ENCODE measurements around the gene NF1.
"Not testable (repeated sequence)": the region's sequence is repeated elsewhere in the genome, so short reads cannot be mapped to it uniquely, and the experiment has no call there.

NF1 gene

DNA sequence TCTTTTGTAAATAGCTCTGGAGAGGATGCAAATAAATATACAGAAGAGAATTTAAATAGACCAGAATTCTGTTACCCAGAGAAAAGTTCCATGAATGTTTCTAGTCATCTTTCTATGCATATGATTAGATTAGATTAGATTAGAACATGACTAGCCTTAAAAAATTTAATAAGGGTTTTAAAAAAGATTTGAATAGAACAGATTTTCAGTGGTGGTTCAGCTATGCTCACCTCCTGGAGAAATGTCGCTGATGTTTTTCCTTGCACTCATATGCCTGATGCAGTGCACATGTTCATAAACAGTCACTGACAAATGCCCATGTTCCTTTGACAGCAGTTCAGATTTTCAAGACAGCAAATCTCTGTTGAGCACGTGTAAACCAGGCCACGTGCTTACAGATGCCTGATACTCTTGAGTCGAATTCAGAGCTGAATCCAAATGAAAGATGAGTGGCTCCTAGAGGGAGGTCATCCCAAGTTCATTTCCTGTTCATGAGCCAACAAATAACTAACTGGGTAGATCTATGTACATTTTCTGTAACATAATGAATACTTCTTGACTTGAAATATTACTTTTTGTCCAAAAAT lies 276.8 kb downstream of the NF1 start:
- Histone ChIP-seq H3K36me3 (ENCODE audit: control insufficient read depth, insufficient read depth, low read length) (no peaks in the 10 kb centered on the region), H3K9ac (ENCODE audit: low read depth, low read length) (no peak overlapping the region), H3K9me3 (ENCODE audit: control insufficient read depth, insufficient read depth, low read length) (no peaks in the 10 kb centered on the region), H3K4me3 (ENCODE audit: low read depth, low read length) (no peak overlapping the region), H3K27me3 (ENCODE audit: control insufficient read depth, insufficient read depth, low read length) (no peaks in the 10 kb centered on the region), H3K4me1 (ENCODE audit: control insufficient read depth, insufficient read depth, low read length) (peaks cover under 1% of the 10 kb centered on the region)

DNA sequence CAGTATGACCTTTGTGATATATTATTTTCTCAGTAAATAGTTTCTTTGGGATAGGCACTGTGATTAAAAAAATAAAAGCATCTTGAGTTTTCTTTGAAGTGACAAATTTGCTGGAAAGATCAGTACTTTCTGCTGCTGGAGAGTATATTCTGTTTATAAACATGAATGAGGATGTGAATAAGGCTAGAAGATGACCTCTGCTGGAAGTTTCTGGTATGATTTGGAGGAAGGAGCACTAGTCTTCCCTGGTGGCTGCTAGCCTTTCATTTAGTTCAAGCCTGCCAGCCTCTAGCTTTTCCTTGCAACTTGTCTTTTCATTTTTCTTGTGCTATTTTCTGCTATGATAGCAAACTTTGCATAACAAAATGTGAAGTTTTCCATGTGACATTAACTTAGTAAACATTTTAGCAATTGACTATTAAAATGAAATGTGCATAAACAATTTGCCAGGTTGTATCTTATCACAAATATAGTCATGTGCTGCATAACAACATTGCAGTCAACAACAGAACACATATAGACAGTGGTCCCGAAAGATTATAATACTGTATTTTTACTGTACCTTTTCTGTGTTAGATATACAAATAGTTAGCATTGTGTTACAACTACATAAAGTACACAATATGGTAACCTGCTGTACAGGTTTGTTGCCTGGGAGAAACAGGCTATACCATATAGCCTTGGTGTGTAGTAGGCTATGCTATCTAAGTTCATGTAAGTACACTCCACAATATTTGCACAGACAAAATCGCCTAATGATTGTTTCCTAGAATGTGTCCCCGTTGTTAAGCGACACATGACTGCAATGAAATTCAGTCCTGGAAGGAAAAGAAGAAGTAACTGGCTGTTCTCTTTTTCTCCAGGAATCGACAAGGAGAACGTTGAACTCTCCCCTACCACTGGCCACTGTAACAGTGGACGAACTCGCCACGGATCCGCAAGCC lies 278.6 kb downstream of the NF1 start:
- no peak overlapping the region for H3K4me3 ChIP-seq (ENCODE audit: low read depth, low read length)
- no peaks in the 10 kb centered on the region for H3K36me3 ChIP-seq (ENCODE audit: control insufficient read depth, insufficient read depth, low read length)
- H3K9me3 ChIP-seq (ENCODE audit: control insufficient read depth, insufficient read depth, low read length) = no peaks in the 10 kb centered on the region
- H3K4me1 ChIP-seq (ENCODE audit: control insufficient read depth, insufficient read depth, low read length) = peaks cover 6% of the 10 kb centered on the region
- H3K27me3 ChIP-seq (ENCODE audit: control insufficient read depth, insufficient read depth, low read length) = no peaks in the 10 kb centered on the region
- H3K9ac ChIP-seq (ENCODE audit: low read depth, low read length) = no peak overlapping the region

DNA sequence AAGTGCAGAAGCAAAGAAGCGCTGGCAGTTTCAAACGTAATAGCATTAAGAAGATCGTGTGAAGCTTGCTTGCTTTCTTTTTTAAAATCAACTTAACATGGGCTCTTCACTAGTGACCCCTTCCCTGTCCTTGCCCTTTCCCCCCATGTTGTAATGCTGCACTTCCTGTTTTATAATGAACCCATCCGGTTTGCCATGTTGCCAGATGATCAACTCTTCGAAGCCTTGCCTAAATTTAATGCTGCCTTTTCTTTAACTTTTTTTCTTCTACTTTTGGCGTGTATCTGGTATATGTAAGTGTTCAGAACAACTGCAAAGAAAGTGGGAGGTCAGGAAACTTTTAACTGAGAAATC lies 279.3 kb downstream of the NF1 start:
- no peaks in the 10 kb centered on the region for H3K27me3 ChIP-seq (ENCODE audit: control insufficient read depth, insufficient read depth, low read length)
- no peaks in the 10 kb centered on the region for H3K36me3 ChIP-seq (ENCODE audit: control insufficient read depth, insufficient read depth, low read length)
- no peak overlapping the region for H3K9ac ChIP-seq (ENCODE audit: low read depth, low read length)
- H3K4me1 ChIP-seq (ENCODE audit: control insufficient read depth, insufficient read depth, low read length) = peaks cover 7% of the 10 kb centered on the region
- H3K4me3 ChIP-seq (ENCODE audit: low read depth, low read length) = no peak overlapping the region
- no peaks in the 10 kb centered on the region for H3K9me3 ChIP-seq (ENCODE audit: control insufficient read depth, insufficient read depth, low read length)

DNA sequence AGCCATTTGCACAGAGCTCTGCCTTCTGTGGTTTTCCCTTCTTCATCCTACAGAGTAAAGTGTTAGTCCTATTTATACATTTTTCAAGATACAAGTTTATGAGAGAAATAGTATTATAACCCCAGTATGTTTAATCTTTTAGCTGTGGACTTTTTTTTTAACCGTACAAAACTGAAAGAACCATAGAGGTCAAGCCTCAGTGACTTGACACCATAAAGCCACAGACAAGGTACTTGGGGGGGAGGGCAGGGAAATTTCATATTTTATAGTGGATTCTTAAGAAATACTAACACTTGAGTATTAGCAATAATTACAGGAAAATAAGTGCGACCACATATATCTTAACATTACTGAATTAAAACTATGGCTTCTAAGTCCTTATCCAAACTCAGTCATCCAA lies 279.7 kb downstream of the NF1 start:
- H3K27me3 ChIP-seq (ENCODE audit: control insufficient read depth, insufficient read depth, low read length) = no peaks in the 10 kb centered on the region
- no peaks in the 10 kb centered on the region for H3K9me3 ChIP-seq (ENCODE audit: control insufficient read depth, insufficient read depth, low read length)
- H3K9ac ChIP-seq (ENCODE audit: low read depth, low read length) = no peak overlapping the region

DNA sequence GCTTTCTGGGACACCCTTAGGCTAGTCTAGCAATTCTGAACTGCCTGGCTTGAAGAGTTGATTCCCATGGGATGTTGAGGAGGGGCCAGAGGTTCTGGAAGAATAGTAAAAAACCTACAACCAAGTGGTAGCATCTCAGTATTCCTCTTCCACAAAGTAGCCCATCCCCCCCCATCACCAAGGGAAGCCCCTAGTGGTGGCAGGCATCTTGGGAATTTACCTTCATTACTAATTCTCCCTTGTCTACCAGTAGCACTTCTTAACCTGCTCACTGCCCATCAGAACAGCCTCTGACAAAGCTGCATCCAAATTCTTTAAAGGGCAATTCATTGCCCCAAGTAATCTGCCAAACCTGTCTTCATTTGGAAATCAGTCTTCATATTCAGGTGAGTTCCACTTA lies 283.9 kb downstream of the NF1 start:
- H3K9me3 ChIP-seq (ENCODE audit: control insufficient read depth, insufficient read depth, low read length) = no peaks in the 10 kb centered on the region
- no peak overlapping the region for H3K9ac ChIP-seq (ENCODE audit: low read depth, low read length)
- no peaks in the 10 kb centered on the region for H3K27me3 ChIP-seq (ENCODE audit: control insufficient read depth, insufficient read depth, low read length)
- H3K36me3 ChIP-seq (ENCODE audit: control insufficient read depth, insufficient read depth, low read length) = no peaks in the 10 kb centered on the region
- peaks cover 7% of the 10 kb centered on the region for H3K4me1 ChIP-seq (ENCODE audit: control insufficient read depth, insufficient read depth, low read length)
- no peak overlapping the region for H3K4me3 ChIP-seq (ENCODE audit: low read depth, low read length)

More for the DNA sequence above, 279.7 kb downstream of the NF1 start:
- H3K4me1 ChIP-seq (ENCODE audit: control insufficient read depth, insufficient read depth, low read length) = peaks cover 7% of the 10 kb centered on the region
- no peaks in the 10 kb centered on the region for H3K36me3 ChIP-seq (ENCODE audit: control insufficient read depth, insufficient read depth, low read length)
- H3K4me3 ChIP-seq (ENCODE audit: low read depth, low read length) = no peak overlapping the region

DNA sequence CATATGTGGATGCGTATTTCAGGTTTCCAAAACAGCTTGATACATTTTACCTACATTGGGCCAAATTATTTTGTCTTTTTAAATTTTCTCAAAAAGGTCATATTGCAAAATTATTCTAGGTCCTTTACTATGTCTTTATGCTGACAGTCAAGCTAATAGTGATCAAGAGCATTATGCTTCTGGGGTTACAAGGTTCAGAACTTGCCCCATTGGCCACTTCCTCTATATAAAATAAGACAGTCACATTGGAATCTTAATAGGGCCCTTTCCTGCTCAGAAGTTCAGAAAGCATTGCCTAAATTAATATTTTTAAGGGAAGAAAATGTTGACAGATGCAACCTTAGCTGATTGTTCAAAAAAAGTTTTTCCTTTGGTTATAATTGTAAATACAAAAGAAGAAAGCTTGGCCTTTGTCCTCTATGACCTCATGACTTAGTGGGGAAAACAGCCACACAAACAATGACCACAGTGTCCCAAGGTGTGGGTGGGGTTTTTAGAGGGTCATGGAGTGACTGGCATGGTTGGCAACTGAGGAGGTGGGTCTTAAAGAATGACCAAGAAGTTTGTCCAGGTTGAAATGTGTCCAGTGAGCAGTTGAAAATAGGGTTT lies 284.9 kb downstream of the NF1 start:
- H3K36me3 ChIP-seq (ENCODE audit: control insufficient read depth, insufficient read depth, low read length) = no peaks in the 10 kb centered on the region
- H3K9ac ChIP-seq (ENCODE audit: low read depth, low read length) = no peak overlapping the region
- no peak overlapping the region for H3K4me3 ChIP-seq (ENCODE audit: low read depth, low read length)
- H3K27me3 ChIP-seq (ENCODE audit: control insufficient read depth, insufficient read depth, low read length) = no peaks in the 10 kb centered on the region
- H3K9me3 ChIP-seq (ENCODE audit: control insufficient read depth, insufficient read depth, low read length) = no peaks in the 10 kb centered on the region
- peaks cover 7% of the 10 kb centered on the region for H3K4me1 ChIP-seq (ENCODE audit: control insufficient read depth, insufficient read depth, low read length)

DNA sequence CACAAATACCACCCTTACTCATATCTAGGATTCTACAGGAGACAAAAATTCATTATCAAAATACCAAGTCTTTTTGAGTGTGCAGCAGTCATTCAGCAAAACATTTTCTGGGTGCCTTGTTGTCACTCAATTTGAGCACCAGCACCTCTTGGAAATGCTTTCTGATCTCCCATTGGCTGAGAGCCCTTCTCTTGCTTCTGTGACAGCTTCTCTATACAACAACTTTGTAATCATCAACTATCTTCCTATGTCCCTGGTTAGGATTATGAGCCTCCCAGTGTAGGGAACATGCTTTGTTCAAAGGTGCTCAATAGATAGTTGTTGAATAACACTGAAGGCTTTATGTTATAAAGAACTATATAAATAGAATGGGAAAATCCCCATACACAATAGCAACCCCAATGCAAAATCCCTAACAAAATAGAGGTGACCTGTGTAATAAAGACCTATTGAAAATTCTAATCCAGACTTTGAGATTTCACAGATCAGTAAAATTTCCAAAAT lies 286.4 kb downstream of the NF1 start:
- H3K9me3 ChIP-seq (ENCODE audit: control insufficient read depth, insufficient read depth, low read length) = no peaks in the 10 kb centered on the region
- H3K36me3 ChIP-seq (ENCODE audit: control insufficient read depth, insufficient read depth, low read length) = no peaks in the 10 kb centered on the region
- H3K9ac ChIP-seq (ENCODE audit: low read depth, low read length) = no peak overlapping the region
- no peak overlapping the region for H3K4me3 ChIP-seq (ENCODE audit: low read depth, low read length)
- H3K4me1 ChIP-seq (ENCODE audit: control insufficient read depth, insufficient read depth, low read length) = peaks cover 7% of the 10 kb centered on the region
- no peaks in the 10 kb centered on the region for H3K27me3 ChIP-seq (ENCODE audit: control insufficient read depth, insufficient read depth, low read length)

DNA sequence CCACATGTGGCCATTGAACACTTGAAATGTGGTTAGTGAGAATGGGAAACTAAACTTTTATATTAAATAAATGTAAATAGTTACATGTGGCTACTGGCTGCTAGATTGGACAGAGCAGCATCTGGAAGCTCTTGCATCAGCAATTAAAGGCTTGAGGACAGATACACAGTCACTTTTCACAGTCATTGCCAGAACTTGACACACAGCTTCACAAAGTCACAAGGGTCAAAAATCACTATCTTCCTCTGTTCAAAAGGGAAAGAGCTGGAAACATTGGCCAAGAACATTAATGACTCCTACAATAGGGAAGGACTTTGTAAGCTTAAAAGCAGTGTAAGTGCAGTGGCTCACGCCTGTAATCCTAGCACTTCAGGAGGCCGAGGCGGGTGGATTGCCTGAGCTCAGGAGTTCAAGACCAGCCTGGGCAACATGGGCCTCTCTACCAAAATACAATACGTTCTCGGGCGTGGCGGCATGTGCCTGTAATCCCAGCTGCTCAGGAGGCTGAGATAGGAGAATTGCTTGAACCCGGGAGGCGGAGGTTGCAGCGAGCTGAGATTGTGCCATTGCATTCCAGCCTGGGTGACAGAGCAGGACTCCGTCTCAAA lies 288.0 kb downstream of the NF1 start:
- H3K36me3 ChIP-seq (ENCODE audit: control insufficient read depth, insufficient read depth, low read length); H3K4me1 ChIP-seq (ENCODE audit: control insufficient read depth, insufficient read depth, low read length); H3K27me3 ChIP-seq (ENCODE audit: control insufficient read depth, insufficient read depth, low read length); H3K9me3 ChIP-seq (ENCODE audit: control insufficient read depth, insufficient read depth, low read length); H3K4me3 ChIP-seq (ENCODE audit: low read depth, low read length); H3K9ac ChIP-seq (ENCODE audit: low read depth, low read length): not testable (repeated sequence)

DNA sequence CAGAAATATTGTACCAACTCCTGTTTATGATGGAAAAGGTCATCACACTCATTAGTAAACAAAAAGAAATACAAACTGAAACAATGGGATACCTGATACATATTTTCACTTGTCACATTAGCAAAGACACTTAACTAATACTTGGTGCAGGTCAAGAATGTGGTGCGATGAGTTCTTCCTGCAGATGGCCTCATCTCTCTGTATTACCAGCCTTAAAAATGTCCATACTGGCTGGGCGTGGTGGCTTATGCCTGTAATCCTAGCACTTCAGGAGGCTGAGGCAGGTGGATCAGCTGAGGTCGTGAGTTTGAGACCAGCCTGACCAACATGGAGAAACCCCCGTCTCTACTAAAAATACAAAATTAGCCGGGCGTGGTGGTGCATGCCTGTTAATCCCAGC lies 288.7 kb downstream of the NF1 start:
- not testable (repeated sequence) for H3K4me3 ChIP-seq (ENCODE audit: low read depth, low read length); H3K9ac ChIP-seq (ENCODE audit: low read depth, low read length); H3K36me3 ChIP-seq (ENCODE audit: control insufficient read depth, insufficient read depth, low read length); H3K27me3 ChIP-seq (ENCODE audit: control insufficient read depth, insufficient read depth, low read length); H3K4me1 ChIP-seq (ENCODE audit: control insufficient read depth, insufficient read depth, low read length); H3K9me3 ChIP-seq (ENCODE audit: control insufficient read depth, insufficient read depth, low read length)

DNA sequence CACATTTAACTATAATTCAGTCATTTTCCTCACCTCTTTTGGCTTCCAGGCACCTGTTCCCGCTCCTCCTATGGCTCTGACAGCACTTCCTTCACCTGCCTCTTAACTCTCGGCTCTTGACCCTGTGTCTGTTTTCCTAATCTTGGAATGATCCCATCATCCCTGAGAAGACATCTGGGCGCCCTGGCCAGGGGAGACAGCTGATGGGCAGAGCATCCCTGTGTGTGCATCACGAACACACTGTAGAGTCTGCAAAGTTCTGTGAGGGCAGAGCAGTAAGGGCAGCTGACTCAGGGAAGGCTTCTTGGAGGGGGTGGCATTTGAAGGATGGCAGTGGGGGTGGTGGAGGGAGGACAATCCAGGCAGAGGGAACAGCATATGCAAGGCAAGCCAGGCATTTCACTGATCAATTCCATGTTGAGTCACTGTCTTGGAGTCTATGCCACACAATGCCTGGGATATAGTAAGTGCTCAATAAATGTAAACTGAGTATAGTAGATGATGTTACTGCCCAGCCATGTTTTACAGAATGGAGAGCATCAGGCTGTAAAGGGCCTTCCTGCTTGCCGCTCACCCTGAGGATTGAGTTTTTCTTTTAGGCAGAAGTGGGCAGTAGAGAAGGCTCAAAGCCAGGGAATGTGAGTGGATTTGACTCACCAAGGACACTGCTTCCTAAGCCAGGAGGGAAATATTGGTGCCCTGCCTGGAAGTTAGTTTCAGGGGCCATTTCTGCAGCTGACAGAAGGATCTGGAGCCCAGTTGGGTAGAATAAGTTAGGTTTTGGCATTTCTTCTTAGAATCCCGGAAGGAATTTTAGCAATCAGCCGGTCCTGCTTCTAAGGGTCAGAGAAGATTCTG lies 290.9 kb downstream of the NF1 start:
- H3K9ac ChIP-seq (ENCODE audit: low read depth, low read length) = no peak overlapping the region
- H3K4me3 ChIP-seq (ENCODE audit: low read depth, low read length) = no peak overlapping the region
- peaks cover 11% of the 10 kb centered on the region for H3K27me3 ChIP-seq (ENCODE audit: control insufficient read depth, insufficient read depth, low read length)
- H3K36me3 ChIP-seq (ENCODE audit: control insufficient read depth, insufficient read depth, low read length) = no peaks in the 10 kb centered on the region
- H3K9me3 ChIP-seq (ENCODE audit: control insufficient read depth, insufficient read depth, low read length) = no peaks in the 10 kb centered on the region
- H3K4me1 ChIP-seq (ENCODE audit: control insufficient read depth, insufficient read depth, low read length) = peaks cover 4% of the 10 kb centered on the region

DNA sequence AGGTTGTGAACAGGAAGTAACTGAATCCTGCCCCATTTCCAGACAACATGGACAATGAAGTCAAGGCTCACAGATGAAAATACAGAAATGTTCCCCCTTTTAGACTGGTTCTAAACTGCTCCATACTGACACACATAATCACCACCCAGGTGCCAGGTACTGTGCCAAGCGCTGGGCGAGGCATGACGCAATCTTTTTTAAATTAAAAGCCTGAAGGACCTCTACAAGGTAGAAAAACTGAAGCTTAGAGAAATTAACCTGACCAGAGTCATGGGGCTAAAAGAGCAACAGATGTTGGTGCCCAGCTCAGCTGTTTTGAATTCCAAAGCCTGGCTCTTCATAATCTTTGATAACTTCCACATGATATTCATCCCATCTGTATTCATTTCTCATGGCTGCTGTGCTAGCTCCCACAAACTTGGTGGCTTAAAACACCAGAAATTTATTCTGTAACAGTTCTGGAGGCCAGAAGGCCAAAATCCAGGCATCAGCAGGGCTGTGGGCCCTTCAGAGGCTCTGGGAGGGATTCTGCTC lies 291.8 kb downstream of the NF1 start:
- Histone ChIP-seq H3K9ac (ENCODE audit: low read depth, low read length) (no peak overlapping the region), H3K9me3 (ENCODE audit: control insufficient read depth, insufficient read depth, low read length) (no peaks in the 10 kb centered on the region), H3K36me3 (ENCODE audit: control insufficient read depth, insufficient read depth, low read length) (no peaks in the 10 kb centered on the region), H3K4me3 (ENCODE audit: low read depth, low read length) (no peak overlapping the region), H3K4me1 (ENCODE audit: control insufficient read depth, insufficient read depth, low read length) (peaks cover 4% of the 10 kb centered on the region), H3K27me3 (ENCODE audit: control insufficient read depth, insufficient read depth, low read length) (peaks cover 16% of the 10 kb centered on the region)

All from iPS-15b (cell line).